Gastrocnemius medialis (tissue), 4 donors: ENCODE data around the gene MINDY4B. TPM values are rescaled to one million over a fixed set of nuclear protein-coding genes. Genes with fewer than 3 reads are reported as not detected.
"Not testable (repeated sequence)": the region's sequence is repeated elsewhere in the genome, so short reads cannot be mapped to it uniquely, and the experiment has no call there.

Experiments
- ATAC-seq, 2 donors: fragments of 150-250 bp; one replicate each; pipeline ENCODE4 v1.9.1; 2016
- DNase-seq, 2 donors: peaks; one replicate each; pipeline ENCODE4 v3.0.0-alpha.2; 2019
- H3K27ac ChIP-seq, 4 donors: fragments of 200-600 bp; sonication (generic); 1 replicate in 1 of 4; 2 replicates in 3 of 4; pipeline ENCODE4 v1.5.1; 2016 to 2018; ENCODE audit warnings: mild to moderate bottlenecking in 2 of 4, moderate library complexity in 1 of 4
- H3K27me3 ChIP-seq, 3 donors: fragments of 200-600 bp; sonication (generic) in 2 of 3; 1 replicate in 1 of 3; 2 replicates in 2 of 3; pipeline versions ENCODE4 v1.5.1 to v1.6.0; 2016 to 2019; ENCODE audit warnings: mild to moderate bottlenecking in 1 of 3, moderate library complexity in 1 of 3
- H3K36me3 ChIP-seq, 2 donors: fragments of 200-600 bp; sonication (generic) in 1 of 2; one replicate each; pipeline ENCODE4 v1.5.1; 2017 to 2018
- H3K4me1 ChIP-seq, 2 donors: fragments of 200-600 bp; sonication (generic) in 1 of 2; one replicate each; pipeline ENCODE4 v1.5.1; 2016 to 2017; ENCODE audit warnings: mild to moderate bottlenecking in 2 of 2
- H3K4me3 ChIP-seq, 4 donors: fragments of 200-600 bp; sonication (generic) in 3 of 4; 1 replicate in 1 of 4; 2 replicates in 3 of 4; pipeline ENCODE4 v1.5.1; 2016 to 2019; ENCODE audit warnings: mild to moderate bottlenecking in 2 of 4
- H3K9me3 ChIP-seq, 3 donors: fragments of 200-600 bp; sonication (generic) in 2 of 3; 1 replicate in 1 of 3; 2 replicates in 2 of 3; pipeline ENCODE4 v1.5.1; 2016 to 2019
- CTCF ChIP-seq, 5 experiments: fragments of 450-650 bp in 3 of 5; fragments of 200-600 bp in 2 of 5; sonication (generic) in 2 of 5; IDR thresholded peaks in 4 of 5; conservative IDR thresholded peaks in 1 of 5; 1 replicate in 4 of 5; 2 replicates in 1 of 5; pipeline ENCODE4 v1.5.1; 2016 to 2019; ENCODE audit warnings: antibody characterized with exemption in 5 of 5, mild to moderate bottlenecking in 3 of 5, moderate library complexity in 3 of 5
- POLR2A ChIP-seq, 2 donors: fragments of 450-650 bp; IDR thresholded peaks; one replicate each; pipeline ENCODE4 v1.6.1; 2017; ENCODE audit warnings: antibody characterized with exemption in 2 of 2, mild to moderate bottlenecking in 2 of 2, moderate library complexity in 2 of 2
- in situ Hi-C, 4 donors: fragments of 200-750 bp; cut with MboI; loops; one replicate each; pipeline versions ENCODE4 v1.15.0 to v1.8.0; 2017; ENCODE audit warnings: low sequenced_read_pairs in 4 of 4
- intact Hi-C: fragments of 100-400 bp; cut with DNase I; formaldehyde crosslinking; loops from one replicate; pipeline ENCODE4 v1.15.1; 2023; ENCODE audit warnings: low total_unique reads
- total RNA-seq, 4 donors: library from RNA; depleted of rRNA; stranded (reverse); fragments of >200 nt; gene quantifications; one replicate each; pipeline versions ENCODE4 v1.1.0 to v1.2.3, GENCODE V29; 2016

Gene MINDY4B
- total RNA-seq, 4 donors from 2014 or later, result not detected

- Histone ChIP-seq H3K4me3 (no peak overlapping the region), H3K27me3 (no peaks in the 10 kb centered on the region), H3K36me3 (no peaks in the 10 kb centered on the region), H3K27ac (no peak overlapping the region), H3K4me1 (no peaks in the 10 kb centered on the region), H3K9me3 (no peaks in the 10 kb centered on the region)
- TF ChIP-seq CTCF (IDR thresholded peaks at IDR 0.05 in 4 of 5, conservative IDR thresholded peaks at IDR 0.05 in 1 of 5), result no peak
- no peak for TF ChIP-seq POLR2A (IDR thresholded peaks at IDR 0.05)
- intact Hi-C loops (no loop called here), in situ Hi-C loops (no loop called here)
- DNase-seq (no peak), ATAC-seq (no peak)
Measured at GRCh38 chr3:150874666-150875219, 30.5 kb downstream of the MINDY4B start.

- in situ Hi-C loops, result no loop called here
- H3K4me1 ChIP-seq, result no peaks in the 10 kb centered on the region
- ATAC-seq, result no peak
Measured at GRCh38 chr3:150871192-150871591, 34.0 kb downstream of the MINDY4B start.

GRCh38 chr3:150870406-150870805, 34.8 kb downstream of the MINDY4B start:
- H3K27ac ChIP-seq, result no peak overlapping the region
- in situ Hi-C loops, result no loop called here

More at GRCh38 chr3:150871192-150871591, 34.0 kb downstream of the MINDY4B start:
- Histone ChIP-seq H3K36me3 (no peaks in the 10 kb centered on the region), H3K4me3 (no peak overlapping the region), H3K9me3 (no peaks in the 10 kb centered on the region), H3K27me3 (no peaks in the 10 kb centered on the region), H3K27ac (no peak overlapping the region)
- intact Hi-C loops, result no loop called here
- TF ChIP-seq POLR2A (IDR thresholded peaks at IDR 0.05) (no peak), CTCF (IDR thresholded peaks at IDR 0.05 in 4 of 5, conservative IDR thresholded peaks at IDR 0.05 in 1 of 5) (no peak)
- no peak for DNase-seq

GRCh38 chr3:150868282-150868681, 37.0 kb downstream of the MINDY4B start:
- Histone ChIP-seq H3K4me3 (no peak overlapping the region), H3K27me3 (no peaks in the 10 kb centered on the region), H3K27ac (no peak overlapping the region), H3K4me1 (no peaks in the 10 kb centered on the region), H3K36me3 (no peaks in the 10 kb centered on the region), H3K9me3 (no peaks in the 10 kb centered on the region)
- TF ChIP-seq POLR2A (IDR thresholded peaks at IDR 0.05) (no peak), CTCF (IDR thresholded peaks at IDR 0.05 in 4 of 5, conservative IDR thresholded peaks at IDR 0.05 in 1 of 5) (no peak)
- no peak for ATAC-seq
- DNase-seq, result no peak
- intact Hi-C loops, result no loop called here
- in situ Hi-C loops, result loop anchor here (5.0 to 10.0 kb wide), 3 partner anchors 143 to 151 kb away; no protein-coding TSS in a partner anchor

More at GRCh38 chr3:150870406-150870805, 34.8 kb downstream of the MINDY4B start:
- no peaks in the 10 kb centered on the region for H3K36me3 ChIP-seq
- H3K9me3 ChIP-seq, result no peaks in the 10 kb centered on the region
- ATAC-seq (no peak), DNase-seq (no peak)
- H3K4me3 ChIP-seq, result no peak overlapping the region
- intact Hi-C loops, result no loop called here
- no peaks in the 10 kb centered on the region for H3K27me3 ChIP-seq
- H3K4me1 ChIP-seq, result no peaks in the 10 kb centered on the region
- TF ChIP-seq CTCF (IDR thresholded peaks at IDR 0.05 in 4 of 5, conservative IDR thresholded peaks at IDR 0.05 in 1 of 5) (no peak), POLR2A (IDR thresholded peaks at IDR 0.05) (no peak)

- Histone ChIP-seq H3K4me3 (no peak overlapping the region), H3K4me1 (no peaks in the 10 kb centered on the region), H3K27me3 (no peaks in the 10 kb centered on the region), H3K27ac (no peak overlapping the region), H3K36me3 (no peaks in the 10 kb centered on the region), H3K9me3 (no peaks in the 10 kb centered on the region)
- in situ Hi-C loops (loop anchor here (5.0 to 10.0 kb wide), 3 partner anchors 143 to 150 kb away; no protein-coding TSS in a partner anchor), intact Hi-C loops (no loop called here)
- TF ChIP-seq CTCF (IDR thresholded peaks at IDR 0.05 in 4 of 5, conservative IDR thresholded peaks at IDR 0.05 in 1 of 5) (no peak), POLR2A (IDR thresholded peaks at IDR 0.05) (no peak)
- DNase-seq (no peak), ATAC-seq (no peak)
Measured at GRCh38 chr3:150867434-150867833, 37.8 kb downstream of the MINDY4B start.

- intact Hi-C loops (loop anchor here (2.0 kb wide), 1 partner anchor 75 kb away; no protein-coding TSS in a partner anchor), in situ Hi-C loops (loop anchor here in 1 of 4 donors (10.0 kb wide), 1 partner anchor 139 kb away; no protein-coding TSS in a partner anchor)
- H3K27me3 ChIP-seq, H3K27ac ChIP-seq, H3K9me3 ChIP-seq, H3K36me3 ChIP-seq, ATAC-seq, DNase-seq, H3K4me1 ChIP-seq, H3K4me3 ChIP-seq: not testable (repeated sequence)
Measured at GRCh38 chr3:150863921-150864320, 41.3 kb downstream of the MINDY4B start.
